ENCODE data around the gene NPSR1. TPM values are rescaled to one million over a fixed set of nuclear protein-coding genes. Genes with fewer than 3 reads are reported as not detected.
"Not testable (repeated sequence)": the region's sequence is repeated elsewhere in the genome, so short reads cannot be mapped to it uniquely, and the experiment has no call there.

The NPSR1 gene
- total RNA-seq, 1 experiment from 2014 or later, result not detected

DNA sequence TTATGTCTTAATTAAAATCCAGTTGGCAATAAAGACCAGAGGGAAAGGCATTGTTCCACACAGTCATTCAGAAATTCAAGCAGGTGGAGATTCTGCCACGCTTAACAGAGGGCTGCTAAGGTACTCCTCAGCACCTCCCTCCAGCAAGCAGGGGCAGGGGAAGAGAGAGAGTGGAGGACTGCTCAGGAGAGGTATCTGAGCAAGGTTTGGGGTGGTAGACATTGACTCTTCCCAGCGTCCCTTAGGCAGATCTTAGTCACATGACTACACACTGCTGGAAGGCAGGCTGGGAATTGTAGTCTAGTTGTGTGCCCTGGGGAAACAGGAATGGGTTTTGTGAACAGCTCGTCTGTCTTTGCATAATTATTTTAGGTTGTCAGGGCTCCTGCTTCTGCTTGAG lies 181.6 kb downstream of the NPSR1 start:
- no peaks in the 10 kb centered on the region for H3K36me3 ChIP-seq
- H3K27me3 ChIP-seq (replicated peaks), result no peaks in the 10 kb centered on the region
- no peak for DNase-seq (ENCODE audit: low read depth in 1 of 2, low spot score in 2 of 2)
- H3K4me1 ChIP-seq (replicated peaks), result no peaks in the 10 kb centered on the region
- no peak overlapping the region for H3K27ac ChIP-seq
- no peaks in the 10 kb centered on the region for H3K9me3 ChIP-seq (replicated peaks)
- H3K4me3 ChIP-seq, result no peak overlapping the region

DNA sequence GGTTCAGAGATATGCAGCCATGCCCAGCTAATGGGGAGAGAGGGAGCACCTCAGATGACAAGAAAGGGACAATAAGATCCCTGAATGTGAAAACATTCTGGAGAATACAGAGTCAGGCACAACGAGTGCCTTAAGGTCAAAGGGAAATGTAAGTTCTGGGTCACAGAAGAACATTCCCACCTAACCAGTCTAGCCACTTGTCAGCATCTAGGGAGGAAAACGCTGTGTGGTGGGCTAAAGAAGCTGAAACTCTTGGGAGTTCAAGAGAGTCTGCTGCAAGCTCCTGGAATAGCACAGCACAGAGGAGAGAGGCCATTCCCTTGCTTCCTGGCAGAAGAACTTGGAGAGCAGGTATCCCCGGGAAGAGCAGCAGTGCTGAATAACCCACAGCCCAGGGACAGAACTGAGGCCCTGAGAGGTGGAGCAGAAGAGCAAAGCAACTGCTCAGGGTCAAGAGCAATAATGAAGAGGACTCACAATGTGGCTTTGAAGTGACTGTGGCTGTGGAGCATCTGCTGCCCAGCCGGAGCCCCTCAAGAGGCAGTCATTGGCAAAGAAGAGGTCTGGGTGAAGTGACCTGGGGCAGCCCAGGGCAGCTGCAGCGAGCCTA lies 182.3 kb downstream of the NPSR1 start:
- no peak for DNase-seq (ENCODE audit: low read depth in 1 of 2, low spot score in 2 of 2)
- Histone ChIP-seq H3K4me3 (no peak overlapping the region), H3K9me3 (replicated peaks) (no peaks in the 10 kb centered on the region), H3K27ac (no peak overlapping the region), H3K4me1 (replicated peaks) (no peaks in the 10 kb centered on the region), H3K27me3 (replicated peaks) (no peaks in the 10 kb centered on the region), H3K36me3 (no peaks in the 10 kb centered on the region)

DNA sequence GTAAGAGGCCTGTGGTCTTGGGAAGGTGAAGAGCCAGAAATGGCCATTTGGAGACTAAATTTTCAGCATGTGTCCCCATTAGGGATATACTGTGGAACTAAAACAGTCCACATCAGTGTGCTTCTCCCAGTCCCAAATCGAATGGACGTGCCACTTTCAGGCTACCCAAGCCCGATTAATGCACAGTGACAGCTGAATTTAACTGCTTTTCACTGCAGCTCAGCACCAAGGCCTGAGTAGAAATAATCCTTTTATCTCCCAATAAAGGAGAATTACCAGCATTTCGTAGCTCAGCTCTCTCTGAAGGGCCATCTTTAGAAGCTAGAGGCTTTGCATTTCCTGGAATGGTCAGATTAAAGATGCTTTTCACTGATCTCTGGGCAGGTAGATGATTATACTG lies 183.3 kb downstream of the NPSR1 start:
- no peak for DNase-seq (ENCODE audit: low read depth in 1 of 2, low spot score in 2 of 2)
- Histone ChIP-seq H3K4me1 (replicated peaks) (no peaks in the 10 kb centered on the region), H3K36me3 (no peaks in the 10 kb centered on the region), H3K9me3 (replicated peaks) (no peaks in the 10 kb centered on the region), H3K27ac (no peak overlapping the region), H3K27me3 (replicated peaks) (no peaks in the 10 kb centered on the region), H3K4me3 (no peak overlapping the region)

DNA sequence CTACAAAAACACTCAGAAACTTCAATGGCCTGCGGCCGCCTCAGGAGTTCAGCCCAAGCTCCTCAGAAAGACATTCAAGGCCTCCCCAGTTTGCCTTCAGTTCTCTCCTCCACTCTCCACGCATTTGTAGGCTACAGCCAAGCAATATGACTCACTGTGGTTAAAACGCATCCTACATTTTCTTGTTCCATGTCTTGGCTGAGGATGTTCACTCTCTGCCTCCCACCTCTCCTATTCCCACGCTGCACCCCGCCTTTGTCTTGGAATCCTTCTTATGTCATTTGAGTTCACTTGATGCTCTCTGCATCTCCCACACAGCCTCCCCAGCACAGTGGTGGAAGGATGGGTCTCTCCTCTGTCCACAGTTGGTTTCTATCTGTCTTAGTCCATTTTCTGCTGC lies 184.8 kb downstream of the NPSR1 start:
- no peaks in the 10 kb centered on the region for H3K27me3 ChIP-seq (replicated peaks)
- no peaks in the 10 kb centered on the region for H3K36me3 ChIP-seq
- no peak for DNase-seq (ENCODE audit: low read depth in 1 of 2, low spot score in 2 of 2)
- H3K27ac ChIP-seq, result no peak overlapping the region
- H3K9me3 ChIP-seq (replicated peaks), result no peaks in the 10 kb centered on the region
- no peak overlapping the region for H3K4me3 ChIP-seq
- no peaks in the 10 kb centered on the region for H3K4me1 ChIP-seq (replicated peaks)

DNA sequence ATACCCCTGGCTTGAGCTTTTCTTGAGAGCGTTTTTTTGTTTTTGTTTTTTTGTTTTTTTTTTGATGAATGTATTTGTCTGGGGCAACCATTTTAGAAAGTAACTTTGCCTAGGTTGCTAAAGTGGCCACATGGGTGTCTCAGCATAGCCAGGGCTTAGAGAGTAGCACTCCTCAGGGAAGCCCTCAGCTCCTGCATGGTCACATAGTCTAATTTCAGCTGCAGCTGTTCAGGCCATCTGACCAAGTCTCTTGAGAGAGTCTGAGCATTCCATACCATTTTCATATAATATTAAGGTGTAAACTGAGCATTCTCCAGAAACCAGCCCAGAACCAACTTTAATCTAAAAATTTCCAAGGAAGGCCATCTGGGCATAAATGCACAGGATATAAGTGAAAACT lies 186.4 kb downstream of the NPSR1 start:
- H3K27me3 ChIP-seq (replicated peaks), result no peaks in the 10 kb centered on the region
- H3K9me3 ChIP-seq (replicated peaks), result no peaks in the 10 kb centered on the region
- no peaks in the 10 kb centered on the region for H3K36me3 ChIP-seq
- H3K27ac ChIP-seq, result no peak overlapping the region
- DNase-seq (ENCODE audit: low read depth in 1 of 2, low spot score in 2 of 2), result no peak
- no peak overlapping the region for H3K4me3 ChIP-seq
- H3K4me1 ChIP-seq (replicated peaks), result no peaks in the 10 kb centered on the region

DNA sequence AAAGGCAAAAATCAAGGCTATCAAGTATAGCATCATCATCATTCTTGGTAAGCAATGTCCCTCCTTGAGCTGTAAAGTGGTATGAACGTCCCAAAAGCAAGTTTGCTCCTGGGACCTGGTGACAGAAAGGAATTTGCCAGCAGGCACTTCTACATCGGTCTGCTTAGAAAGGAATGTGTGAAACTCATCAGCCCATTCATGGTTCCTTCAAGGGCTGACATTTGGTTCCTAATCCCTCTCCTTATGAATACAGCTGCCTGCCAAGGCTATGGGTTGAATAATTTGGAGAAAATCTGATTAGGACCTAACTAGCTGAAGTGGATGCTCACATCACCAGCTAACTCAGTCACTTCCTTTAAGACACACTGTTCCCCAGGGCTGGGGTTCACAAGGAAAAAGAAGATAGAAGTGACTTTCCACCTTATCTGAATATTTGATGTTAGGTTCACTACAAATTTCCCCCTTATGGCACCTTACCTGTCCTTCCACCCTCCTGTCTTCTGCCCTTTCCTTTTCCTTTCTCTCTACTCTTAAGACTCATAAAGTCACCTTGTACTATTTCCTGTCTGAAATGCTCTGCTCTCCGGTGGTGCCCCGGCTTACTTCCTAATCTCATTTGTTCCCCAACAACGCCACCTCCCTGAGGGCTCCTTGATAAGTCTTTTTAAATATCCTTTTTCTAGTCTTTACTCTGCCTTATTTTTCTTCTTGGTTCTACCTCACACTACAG lies 187.1 kb downstream of the NPSR1 start:
- Histone ChIP-seq H3K36me3 (no peaks in the 10 kb centered on the region), H3K27me3 (replicated peaks) (no peaks in the 10 kb centered on the region), H3K4me1 (replicated peaks) (no peaks in the 10 kb centered on the region), H3K9me3 (replicated peaks) (no peaks in the 10 kb centered on the region), H3K27ac (no peak overlapping the region), H3K4me3 (no peak overlapping the region)
- DNase-seq (ENCODE audit: low read depth in 1 of 2, low spot score in 2 of 2), result no peak

DNA sequence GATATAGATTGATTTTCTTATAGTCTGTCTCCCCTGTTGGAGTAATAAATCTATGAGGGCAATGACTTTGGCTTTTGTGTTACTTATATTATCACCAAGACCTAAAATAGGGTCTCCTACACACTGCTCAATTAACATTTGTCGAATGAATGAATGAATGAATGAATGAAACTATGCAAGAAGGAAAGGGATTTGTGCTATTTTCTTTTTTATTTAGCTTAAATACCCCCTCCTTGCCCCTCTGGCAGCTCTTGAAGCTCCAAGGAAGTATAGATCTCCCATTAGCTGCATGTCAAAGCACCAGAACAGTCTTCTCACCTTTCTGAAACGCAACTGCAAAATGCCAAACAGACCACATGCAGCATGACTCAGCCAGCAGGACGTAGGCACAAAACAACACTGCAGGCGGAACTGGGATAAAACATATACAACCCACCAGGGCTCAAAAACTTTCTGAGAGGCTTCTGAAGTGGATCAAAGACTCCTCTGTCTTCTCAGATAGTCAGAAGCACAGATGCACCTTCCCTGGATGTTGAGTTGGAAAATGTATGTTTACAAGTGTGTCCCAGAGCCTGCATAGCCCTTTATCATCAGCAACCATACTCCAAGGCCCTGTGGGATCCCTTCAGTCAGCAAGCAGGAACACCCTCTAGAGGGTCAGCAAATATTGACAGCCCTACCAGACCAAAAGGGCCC lies 187.8 kb downstream of the NPSR1 start:
- no peaks in the 10 kb centered on the region for H3K9me3 ChIP-seq (replicated peaks)
- no peak overlapping the region for H3K4me3 ChIP-seq
- no peak overlapping the region for H3K27ac ChIP-seq
- no peaks in the 10 kb centered on the region for H3K27me3 ChIP-seq (replicated peaks)
- H3K36me3 ChIP-seq, result no peaks in the 10 kb centered on the region
- no peak for DNase-seq (ENCODE audit: low read depth in 1 of 2, low spot score in 2 of 2)
- no peaks in the 10 kb centered on the region for H3K4me1 ChIP-seq (replicated peaks)

DNA sequence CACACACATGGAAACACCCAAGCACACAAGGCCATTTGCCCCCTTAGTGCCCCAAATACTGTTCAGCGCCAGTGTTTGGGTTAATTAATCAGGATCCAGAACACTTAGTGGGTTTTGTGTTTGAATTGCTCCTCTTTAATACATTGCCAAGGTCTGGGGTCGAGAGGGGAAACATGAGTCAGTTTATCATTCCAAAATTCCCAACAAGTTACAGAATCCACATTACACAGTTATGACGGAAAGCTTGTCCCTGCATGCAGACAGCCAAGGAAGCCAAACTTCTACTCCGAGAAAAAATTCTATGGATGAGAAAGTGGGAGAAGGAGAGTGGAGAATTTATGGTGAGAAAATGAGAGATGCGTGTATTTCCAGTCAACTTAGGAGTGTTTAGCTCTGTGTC lies 189.0 kb downstream of the NPSR1 start:
- no peaks in the 10 kb centered on the region for H3K36me3 ChIP-seq
- H3K27me3 ChIP-seq (replicated peaks), result no peaks in the 10 kb centered on the region
- no peak for DNase-seq (ENCODE audit: low read depth in 1 of 2, low spot score in 2 of 2)
- H3K4me3 ChIP-seq, result no peak overlapping the region
- H3K4me1 ChIP-seq (replicated peaks), result peaks cover under 1% of the 10 kb centered on the region; the same call in 1 of the 2 replicates
- no peak overlapping the region for H3K27ac ChIP-seq
- H3K9me3 ChIP-seq (replicated peaks), result no peaks in the 10 kb centered on the region

DNA sequence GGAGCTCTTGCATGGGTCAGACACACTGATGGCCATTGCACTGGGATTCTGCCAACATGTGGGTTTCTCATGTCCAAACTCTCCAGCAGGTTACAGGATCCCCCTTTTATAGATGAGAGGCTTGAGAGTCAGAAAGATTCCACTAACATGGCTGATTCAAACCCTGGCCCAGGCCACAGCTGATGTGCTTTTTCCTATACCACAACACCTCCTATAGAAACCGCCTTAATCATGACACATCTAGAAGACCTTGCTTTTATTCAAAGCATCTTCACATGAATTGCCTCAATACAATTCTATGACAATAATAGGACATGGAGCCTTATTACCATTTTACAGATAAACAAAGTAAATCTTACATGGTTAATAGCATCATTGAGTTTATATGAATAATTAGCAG lies 190.7 kb downstream of the NPSR1 start:
- Histone ChIP-seq H3K36me3 (no peaks in the 10 kb centered on the region), H3K9me3 (replicated peaks) (no peaks in the 10 kb centered on the region), H3K27me3 (replicated peaks) (no peaks in the 10 kb centered on the region), H3K27ac (no peak overlapping the region), H3K4me1 (replicated peaks) (peaks cover 9% of the 10 kb centered on the region), H3K4me3 (no peak overlapping the region)
- no peak for DNase-seq (ENCODE audit: low read depth in 1 of 2, low spot score in 2 of 2)

DNA sequence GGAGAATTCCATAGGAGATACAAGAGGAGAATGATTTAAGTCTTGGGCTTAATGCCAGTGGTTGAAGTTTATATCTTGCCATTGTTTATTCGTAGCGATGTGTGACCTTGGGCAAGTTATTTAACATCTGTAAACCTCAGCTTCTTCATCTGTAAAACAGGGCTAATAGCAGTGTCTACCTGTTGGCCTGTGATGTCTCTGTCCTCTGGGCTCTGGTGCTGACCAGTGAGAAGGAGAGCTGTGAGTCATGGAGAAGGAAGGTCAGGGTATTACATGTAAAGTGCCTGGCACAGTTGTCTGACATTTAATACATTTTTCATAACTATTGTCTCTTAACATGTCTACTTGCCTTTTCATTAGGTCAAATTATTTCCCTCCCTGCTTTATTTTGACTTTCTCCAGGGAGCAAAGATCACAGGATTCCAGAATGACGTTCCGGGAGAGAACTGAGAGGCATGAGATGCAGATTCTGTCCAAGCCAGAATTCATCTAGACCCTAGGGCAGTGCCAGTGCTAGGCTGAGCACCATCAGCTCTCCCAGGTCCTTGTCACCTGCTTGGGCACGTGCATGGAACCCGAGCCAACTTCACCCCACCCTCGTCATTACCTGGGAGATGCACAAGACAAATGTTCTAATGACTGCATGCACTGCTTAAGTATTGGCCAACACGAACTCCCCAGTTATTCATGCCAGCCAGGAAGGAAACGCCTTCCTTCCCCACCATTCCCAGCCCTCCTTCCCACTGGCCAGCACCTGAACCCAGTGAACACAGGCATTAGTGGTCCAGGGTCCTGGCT lies 191.3 kb downstream of the NPSR1 start:
- Histone ChIP-seq H3K27me3 (replicated peaks) (no peaks in the 10 kb centered on the region), H3K27ac (no peak overlapping the region), H3K36me3 (no peaks in the 10 kb centered on the region), H3K4me1 (replicated peaks) (peaks cover 9% of the 10 kb centered on the region), H3K4me3 (no peak overlapping the region), H3K9me3 (replicated peaks) (no peaks in the 10 kb centered on the region)
- no peak for DNase-seq (ENCODE audit: low read depth in 1 of 2, low spot score in 2 of 2)

DNA sequence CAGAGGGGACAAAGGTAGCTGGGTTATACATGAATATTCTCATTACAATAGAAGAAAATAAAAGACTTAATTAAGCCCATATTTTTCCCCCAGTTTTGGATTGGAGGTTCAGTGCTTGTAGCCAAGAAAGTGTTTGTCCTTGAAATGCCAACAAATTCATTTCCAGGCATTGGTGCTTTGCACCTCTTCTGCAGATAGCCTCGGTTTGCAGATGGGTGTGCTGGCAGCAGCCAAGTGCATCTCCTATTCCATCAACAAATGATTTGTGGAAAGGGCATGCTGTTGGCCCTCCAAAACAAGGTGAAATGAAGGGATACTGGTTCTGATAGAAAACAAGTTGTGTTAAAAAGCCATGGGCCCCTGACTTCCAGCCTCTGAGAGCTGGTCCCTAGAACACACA lies 192.0 kb downstream of the NPSR1 start:
- Histone ChIP-seq H3K36me3 (no peaks in the 10 kb centered on the region), H3K4me3 (no peak overlapping the region), H3K4me1 (replicated peaks) (peaks cover 9% of the 10 kb centered on the region), H3K27ac (no peak overlapping the region), H3K27me3 (replicated peaks) (no peaks in the 10 kb centered on the region), H3K9me3 (replicated peaks) (no peaks in the 10 kb centered on the region)
- DNase-seq (ENCODE audit: low read depth in 1 of 2, low spot score in 2 of 2), result no peak

DNA sequence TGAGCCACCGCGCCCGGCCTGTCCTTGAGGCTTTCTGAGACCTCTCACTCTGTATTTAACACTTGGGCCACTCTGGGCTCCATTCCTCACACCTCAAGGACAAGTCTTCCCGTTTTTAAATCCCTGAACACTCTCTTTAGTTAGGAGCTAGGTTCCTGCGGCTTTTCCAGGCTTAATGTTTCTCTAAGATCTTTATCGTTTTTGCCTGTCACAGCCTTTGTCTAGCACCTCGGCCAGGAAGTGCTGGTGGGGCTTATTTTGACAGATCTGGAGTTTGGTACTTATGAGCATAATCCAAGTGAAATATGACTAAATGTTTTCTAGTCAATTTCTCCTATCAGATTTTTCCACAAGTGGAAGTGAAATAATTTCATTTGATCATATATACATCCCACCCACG lies 192.7 kb downstream of the NPSR1 start:
- Histone ChIP-seq H3K9me3 (replicated peaks) (no peaks in the 10 kb centered on the region), H3K27me3 (replicated peaks) (no peaks in the 10 kb centered on the region), H3K27ac (no peak overlapping the region), H3K36me3 (no peaks in the 10 kb centered on the region), H3K4me3 (no peak overlapping the region), H3K4me1 (replicated peaks) (peaks cover 9% of the 10 kb centered on the region)
- DNase-seq (ENCODE audit: low read depth in 1 of 2, low spot score in 2 of 2), result no peak

DNA sequence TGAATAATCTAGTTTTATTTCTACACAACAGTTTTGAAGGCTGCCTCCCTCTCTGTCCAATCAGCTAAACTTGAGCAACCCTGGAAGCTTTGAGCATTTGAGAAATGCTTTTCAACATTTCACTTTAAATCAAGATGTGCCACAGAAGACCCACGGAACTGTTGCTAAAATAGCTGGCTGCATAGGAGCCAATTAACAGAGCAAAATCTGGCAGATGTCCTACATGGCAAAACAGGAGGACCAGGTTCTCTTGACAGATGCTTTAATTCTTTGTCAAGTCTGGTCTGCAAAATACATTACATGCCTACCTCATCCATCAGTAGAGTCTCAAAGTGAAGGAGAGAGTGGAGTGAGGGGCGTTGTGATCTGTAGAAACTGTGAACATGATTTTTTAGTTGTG lies 193.4 kb downstream of the NPSR1 start:
- Histone ChIP-seq H3K4me3 (no peak overlapping the region), H3K36me3 (no peaks in the 10 kb centered on the region), H3K4me1 (replicated peaks) (peaks cover 9% of the 10 kb centered on the region), H3K27ac (no peak overlapping the region), H3K9me3 (replicated peaks) (no peaks in the 10 kb centered on the region), H3K27me3 (replicated peaks) (no peaks in the 10 kb centered on the region)
- no peak for DNase-seq (ENCODE audit: low read depth in 1 of 2, low spot score in 2 of 2)

DNA sequence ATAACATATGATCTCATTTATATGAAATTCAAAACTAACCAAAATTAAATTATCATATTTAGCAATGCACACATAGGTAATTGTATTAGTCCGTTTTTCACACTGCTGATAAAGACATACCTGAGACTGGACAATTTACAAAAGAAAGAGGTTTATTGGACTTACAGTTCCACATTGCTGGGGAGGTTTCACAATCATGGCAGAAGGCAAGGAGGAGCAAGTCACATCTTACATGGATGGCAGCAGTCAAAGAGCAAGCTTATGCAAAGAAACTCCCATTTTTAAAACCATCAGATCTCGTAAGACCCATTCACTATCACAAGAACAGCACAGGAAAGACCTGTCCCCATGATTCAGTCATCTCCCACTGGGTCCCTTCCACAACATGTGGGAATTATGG lies 200.4 kb downstream of the NPSR1 start:
- H3K27ac ChIP-seq; DNase-seq (ENCODE audit: low read depth in 1 of 2, low spot score in 2 of 2); H3K27me3 ChIP-seq (replicated peaks); H3K4me3 ChIP-seq; H3K9me3 ChIP-seq (replicated peaks); H3K4me1 ChIP-seq (replicated peaks); H3K36me3 ChIP-seq: not testable (repeated sequence)
